HepG2 (cell line): ENCODE data around the gene NCMAP. TPM values are rescaled to one million over a fixed set of nuclear protein-coding genes. Genes with fewer than 3 reads are reported as not detected.

Experiments used
- ELF4 ChIP-seq: sonication (generic); formaldehyde crosslinking; IDR thresholded peaks from 2 replicates; pipeline ENCODE4 v1.5.0; 2020; ENCODE audit warnings: missing genetic modification reagents, mild to moderate bottlenecking, moderate library complexity, borderline replicate concordance
- MATR3 ChIP-seq: sonication (generic); formaldehyde crosslinking; IDR thresholded peaks from 2 replicates; pipeline ENCODE4 v1.4.0; 2020; ENCODE audit warnings: missing genetic modification reagents
- MYC ChIP-seq: sonication (generic); formaldehyde crosslinking; IDR thresholded peaks from 2 replicates; pipeline ENCODE4 v1.9.0; 2021; ENCODE audit warnings: missing genetic modification reagents, borderline replicate concordance
- NCOR1 ChIP-seq: fragments of 200-600 bp; sonication (generic); IDR thresholded peaks from 2 replicates; pipeline ENCODE4 v1.7.0; 2017; ENCODE audit warnings: antibody characterized with exemption, low read length, borderline replicate concordance
- RCOR2 ChIP-seq: IDR thresholded peaks from 2 replicates; pipeline ENCODE4 v1.6.1; 2016; ENCODE audit warnings: missing biosample characterization, missing genetic modification reagents
- SAFB2 ChIP-seq: sonication (generic); formaldehyde crosslinking; IDR thresholded peaks from 2 replicates; pipeline ENCODE4 v1.5.1; 2020; ENCODE audit warnings: missing genetic modification reagents, low read depth, mild to moderate bottlenecking, borderline replicate concordance
- SMYD3 ChIP-seq: sonication (generic); formaldehyde crosslinking; IDR thresholded peaks from 2 replicates; pipeline ENCODE4 v1.8.1; 2023; ENCODE audit warnings: mild to moderate bottlenecking, missing genetic modification reagents
- SP2 ChIP-seq: sonication (generic); formaldehyde crosslinking; IDR thresholded peaks from 2 replicates; pipeline ENCODE4 v1.5.1; 2020; ENCODE audit warnings: mild to moderate bottlenecking, missing genetic modification reagents
- TMF1 ChIP-seq: sonication (generic); formaldehyde crosslinking; IDR thresholded peaks from 2 replicates; pipeline ENCODE4 v1.8.1; 2022; ENCODE audit warnings: low read depth, missing genetic modification reagents
- ZBTB20 ChIP-seq: sonication (generic); formaldehyde crosslinking; IDR thresholded peaks from 2 replicates; pipeline ENCODE4 v1.8.1; 2023; ENCODE audit warnings: missing genetic modification reagents, low read depth, mild to moderate bottlenecking, borderline replicate concordance
- ZNF264 ChIP-seq: sonication (generic); formaldehyde crosslinking; IDR thresholded peaks from 2 replicates; pipeline ENCODE4 v1.4.0; 2020; ENCODE audit warnings: missing genetic modification reagents
- ZNF619 ChIP-seq: sonication (generic); formaldehyde crosslinking; IDR thresholded peaks from 2 replicates; pipeline ENCODE4 v1.4.0; 2020; ENCODE audit warnings: mild to moderate bottlenecking, missing genetic modification reagents
- ZNF772 ChIP-seq: sonication (generic); formaldehyde crosslinking; IDR thresholded peaks from 2 replicates; pipeline ENCODE4 v1.5.0; 2020; ENCODE audit warnings: mild to moderate bottlenecking, missing genetic modification reagents
- ZNF776 ChIP-seq: sonication (generic); formaldehyde crosslinking; IDR thresholded peaks from 2 replicates; pipeline ENCODE4 v1.4.0; 2020; ENCODE audit warnings: mild to moderate bottlenecking, missing genetic modification reagents
- ZSCAN12 ChIP-seq: sonication (generic); formaldehyde crosslinking; IDR thresholded peaks from 2 replicates; pipeline ENCODE4 v1.9.0; 2021; ENCODE audit warnings: mild to moderate bottlenecking, missing genetic modification reagents
- polyA plus RNA-seq, 8 experiments: library from polyadenylated mRNA; depleted of rRNA in 3 of 8; stranded (reverse) in 7 of 8; unstranded in 1 of 8; fragments of >200 nt; fragmentation: Illumina TruSeq in 4 of 8; extraction: Trizol in 4 of 8; gene quantifications; 2 replicates each; pipeline versions ENCODE4 v1.2.1 to v1.2.3, GENCODE V29; 2011 to 2016; ENCODE audit warnings: low read depth in 4 of 8, missing spikeins in 1 of 8, mixed read lengths in 1 of 8; ENCODE audit not compliant: insufficient read depth in 1 of 8
- total RNA-seq, 5 experiments: library from RNA; depleted of rRNA; stranded (reverse); fragments of >200 nt; fragmentation: Illumina TruSeq; extraction: Trizol; gene quantifications; 2 replicates each; pipeline ENCODE4 v1.2.3, GENCODE V29; 2016; ENCODE audit warnings: low read depth in 1 of 5
- TF ChIP-seq, protein P1 (sequence below): sonication (generic); formaldehyde crosslinking; IDR thresholded peaks from 2 replicates; pipeline ENCODE4 v1.4.0; 2020; ENCODE audit warnings: mild to moderate bottlenecking, missing genetic modification reagents, borderline replicate concordance
- TF ChIP-seq, protein P2 (sequence below), 2 experiments: sonication (generic) in 1 of 2; formaldehyde crosslinking in 1 of 2; IDR thresholded peaks; 2 replicates each; pipeline versions ENCODE4 v1.4.0 to v1.6.1; 2018 to 2020; ENCODE audit warnings: missing genetic modification reagents in 2 of 2, borderline replicate concordance in 1 of 2, low read depth in 1 of 2, mild to moderate bottlenecking in 1 of 2, missing biosample characterization in 1 of 2
- TF ChIP-seq, protein P3 (sequence below): sonication (generic); formaldehyde crosslinking; IDR thresholded peaks from 2 replicates; pipeline ENCODE4 v1.9.0; 2021; ENCODE audit warnings: missing genetic modification reagents, mild to moderate bottlenecking, borderline replicate concordance
- TF ChIP-seq, protein P4 (sequence below): sonication (generic); formaldehyde crosslinking; IDR thresholded peaks from 2 replicates; pipeline ENCODE4 v1.5.1; 2020; ENCODE audit warnings: mild to moderate bottlenecking, moderate library complexity, missing genetic modification reagents
- TF ChIP-seq, protein P5 (sequence below): sonication (generic); formaldehyde crosslinking; conservative IDR thresholded peaks from 2 replicates; pipeline ENCODE4 v1.8.0; 2022; ENCODE audit warnings: low read depth, missing genetic modification reagents

NCMAP gene
- total and polyA plus RNA-seq, 2 of the 13 experiments (the other 11 are each of a cell fraction or from before 2014, with no cell fraction given): 2.7 to 20.0 TPM

DNA sequence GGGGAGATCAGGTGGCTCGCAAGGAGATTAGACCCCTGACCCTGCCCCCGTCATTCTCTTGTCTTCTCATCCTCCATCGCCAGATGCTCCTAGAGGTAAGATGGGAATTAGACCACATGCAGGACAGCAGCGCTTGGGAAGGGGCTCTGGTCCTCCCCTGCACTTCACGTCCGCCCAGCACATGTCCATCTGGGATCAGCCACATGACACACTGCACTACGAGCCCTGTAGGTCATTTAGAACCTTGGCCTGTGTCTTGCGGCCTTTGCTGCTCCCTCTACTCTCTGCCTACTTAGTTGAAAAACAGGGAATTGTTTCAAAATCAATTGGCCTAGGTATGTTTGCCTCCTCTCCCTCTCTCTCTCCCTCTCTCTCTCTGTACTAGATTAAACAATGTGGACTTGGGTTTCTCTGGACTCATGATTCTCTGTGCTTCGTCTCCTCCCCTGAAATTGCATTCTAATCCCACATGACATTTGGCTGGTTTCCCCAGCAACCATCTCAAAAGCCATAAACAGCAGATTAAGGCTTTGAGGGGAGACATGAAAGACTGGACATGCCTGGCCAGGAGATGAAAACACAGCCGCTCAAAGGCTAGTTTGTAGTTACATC is 3.8 kb upstream of the NCMAP start (continued):
- peak; percentile 57; the same call in 1 of the 2 replicates for TF ChIP-seq SAFB2
- TF ChIP-seq ZNF264 (CRISPR knock-in tag): no peak
- TF ChIP-seq NCOR1: peak; percentile 95
- TF ChIP-seq, protein P1, sequence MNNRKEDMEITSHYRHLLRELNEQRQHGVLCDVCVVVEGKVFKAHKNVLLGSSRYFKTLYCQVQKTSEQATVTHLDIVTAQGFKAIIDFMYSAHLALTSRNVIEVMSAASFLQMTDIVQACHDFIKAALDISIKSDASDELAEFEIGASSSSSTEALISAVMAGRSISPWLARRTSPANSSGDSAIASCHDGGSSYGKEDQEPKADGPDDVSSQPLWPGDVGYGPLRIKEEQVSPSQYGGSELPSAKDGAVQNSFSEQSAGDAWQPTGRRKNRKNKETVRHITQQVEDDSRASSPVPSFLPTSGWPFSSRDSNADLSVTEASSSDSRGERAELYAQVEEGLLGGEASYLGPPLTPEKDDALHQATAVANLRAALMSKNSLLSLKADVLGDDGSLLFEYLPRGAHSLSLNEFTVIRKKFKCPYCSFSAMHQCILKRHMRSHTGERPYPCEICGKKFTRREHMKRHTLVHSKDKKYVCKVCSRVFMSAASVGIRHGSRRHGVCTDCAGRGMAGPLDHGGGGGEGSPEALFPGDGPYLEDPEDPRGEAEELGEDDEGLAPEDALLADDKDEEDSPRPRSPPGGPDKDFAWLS: no peak
- TF ChIP-seq ZNF619 (CRISPR knock-in tag): no peak
- TF ChIP-seq, protein P2, sequence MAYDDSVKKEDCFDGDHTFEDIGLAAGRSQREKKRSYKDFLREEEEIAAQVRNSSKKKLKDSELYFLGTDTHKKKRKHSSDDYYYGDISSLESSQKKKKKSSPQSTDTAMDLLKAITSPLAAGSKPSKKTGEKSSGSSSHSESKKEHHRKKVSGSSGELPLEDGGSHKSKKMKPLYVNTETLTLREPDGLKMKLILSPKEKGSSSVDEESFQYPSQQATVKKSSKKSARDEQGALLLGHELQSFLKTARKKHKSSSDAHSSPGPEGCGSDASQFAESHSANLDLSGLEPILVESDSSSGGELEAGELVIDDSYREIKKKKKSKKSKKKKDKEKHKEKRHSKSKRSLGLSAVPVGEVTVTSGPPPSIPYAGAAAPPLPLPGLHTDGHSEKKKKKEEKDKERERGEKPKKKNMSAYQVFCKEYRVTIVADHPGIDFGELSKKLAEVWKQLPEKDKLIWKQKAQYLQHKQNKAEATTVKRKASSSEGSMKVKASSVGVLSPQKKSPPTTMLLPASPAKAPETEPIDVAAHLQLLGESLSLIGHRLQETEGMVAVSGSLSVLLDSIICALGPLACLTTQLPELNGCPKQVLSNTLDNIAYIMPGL (CRISPR knock-in tag; IDR thresholded peaks at IDR 0.05; ENCODE audit: borderline replicate concordance in 1 of 2, low read depth in 1 of 2): peak in 1 of 2 experiments; percentile 80; a peak in 3 of 4 replicates
- TF ChIP-seq SMYD3: 0 out of 2 replicates have a peak, but pooled peaks have one; percentile 16
- TF ChIP-seq ZNF776 (CRISPR knock-in tag): no peak
- TF ChIP-seq, protein P3, sequence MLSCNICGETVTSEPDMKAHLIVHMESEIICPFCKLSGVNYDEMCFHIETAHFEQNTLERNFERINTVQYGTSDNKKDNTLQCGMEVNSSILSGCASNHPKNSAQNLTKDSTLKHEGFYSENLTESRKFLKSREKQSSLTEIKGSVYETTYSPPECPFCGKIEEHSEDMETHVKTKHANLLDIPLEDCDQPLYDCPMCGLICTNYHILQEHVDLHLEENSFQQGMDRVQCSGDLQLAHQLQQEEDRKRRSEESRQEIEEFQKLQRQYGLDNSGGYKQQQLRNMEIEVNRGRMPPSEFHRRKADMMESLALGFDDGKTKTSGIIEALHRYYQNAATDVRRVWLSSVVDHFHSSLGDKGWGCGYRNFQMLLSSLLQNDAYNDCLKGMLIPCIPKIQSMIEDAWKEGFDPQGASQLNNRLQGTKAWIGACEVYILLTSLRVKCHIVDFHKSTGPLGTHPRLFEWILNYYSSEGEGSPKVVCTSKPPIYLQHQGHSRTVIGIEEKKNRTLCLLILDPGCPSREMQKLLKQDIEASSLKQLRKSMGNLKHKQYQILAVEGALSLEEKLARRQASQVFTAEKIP: no peak
- TF ChIP-seq MYC: peak; percentile 83; the same call in 1 of the 2 replicates
- TF ChIP-seq SP2 (CRISPR knock-in tag): no peak
- no peak for TF ChIP-seq ELF4 (CRISPR knock-in tag)
- peak; percentile 73 for TF ChIP-seq RCOR2 (CRISPR knock-in tag)
- TF ChIP-seq ZBTB20: peak; percentile 72; the same call in 1 of the 2 replicates
- TF ChIP-seq MATR3 (CRISPR knock-in tag): no peak
- TF ChIP-seq, protein P4, sequence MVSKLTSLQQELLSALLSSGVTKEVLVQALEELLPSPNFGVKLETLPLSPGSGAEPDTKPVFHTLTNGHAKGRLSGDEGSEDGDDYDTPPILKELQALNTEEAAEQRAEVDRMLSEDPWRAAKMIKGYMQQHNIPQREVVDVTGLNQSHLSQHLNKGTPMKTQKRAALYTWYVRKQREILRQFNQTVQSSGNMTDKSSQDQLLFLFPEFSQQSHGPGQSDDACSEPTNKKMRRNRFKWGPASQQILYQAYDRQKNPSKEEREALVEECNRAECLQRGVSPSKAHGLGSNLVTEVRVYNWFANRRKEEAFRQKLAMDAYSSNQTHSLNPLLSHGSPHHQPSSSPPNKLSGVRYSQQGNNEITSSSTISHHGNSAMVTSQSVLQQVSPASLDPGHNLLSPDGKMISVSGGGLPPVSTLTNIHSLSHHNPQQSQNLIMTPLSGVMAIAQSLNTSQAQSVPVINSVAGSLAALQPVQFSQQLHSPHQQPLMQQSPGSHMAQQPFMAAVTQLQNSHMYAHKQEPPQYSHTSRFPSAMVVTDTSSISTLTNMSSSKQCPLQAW (CRISPR knock-in tag): peak; percentile 82; the same call in 1 of the 2 replicates
- no peak; the same call in 1 of the 2 replicates for TF ChIP-seq TMF1
- 0 out of 2 replicates have a peak, but pooled peaks have one; percentile 40 for TF ChIP-seq ZNF772 (CRISPR knock-in tag)
- TF ChIP-seq ZSCAN12 (CRISPR knock-in tag): 0 out of 2 replicates have a peak, but pooled peaks have one; percentile 52
- TF ChIP-seq, protein P5, sequence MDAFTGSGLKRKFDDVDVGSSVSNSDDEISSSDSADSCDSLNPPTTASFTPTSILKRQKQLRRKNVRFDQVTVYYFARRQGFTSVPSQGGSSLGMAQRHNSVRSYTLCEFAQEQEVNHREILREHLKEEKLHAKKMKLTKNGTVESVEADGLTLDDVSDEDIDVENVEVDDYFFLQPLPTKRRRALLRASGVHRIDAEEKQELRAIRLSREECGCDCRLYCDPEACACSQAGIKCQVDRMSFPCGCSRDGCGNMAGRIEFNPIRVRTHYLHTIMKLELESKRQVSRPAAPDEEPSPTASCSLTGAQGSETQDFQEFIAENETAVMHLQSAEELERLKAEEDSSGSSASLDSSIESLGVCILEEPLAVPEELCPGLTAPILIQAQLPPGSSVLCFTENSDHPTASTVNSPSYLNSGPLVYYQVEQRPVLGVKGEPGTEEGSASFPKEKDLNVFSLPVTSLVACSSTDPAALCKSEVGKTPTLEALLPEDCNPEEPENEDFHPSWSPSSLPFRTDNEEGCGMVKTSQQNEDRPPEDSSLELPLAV (CRISPR knock-in tag): no peak
